ENCODE data around the gene KPNA6.

Gene KPNA6

DNA sequence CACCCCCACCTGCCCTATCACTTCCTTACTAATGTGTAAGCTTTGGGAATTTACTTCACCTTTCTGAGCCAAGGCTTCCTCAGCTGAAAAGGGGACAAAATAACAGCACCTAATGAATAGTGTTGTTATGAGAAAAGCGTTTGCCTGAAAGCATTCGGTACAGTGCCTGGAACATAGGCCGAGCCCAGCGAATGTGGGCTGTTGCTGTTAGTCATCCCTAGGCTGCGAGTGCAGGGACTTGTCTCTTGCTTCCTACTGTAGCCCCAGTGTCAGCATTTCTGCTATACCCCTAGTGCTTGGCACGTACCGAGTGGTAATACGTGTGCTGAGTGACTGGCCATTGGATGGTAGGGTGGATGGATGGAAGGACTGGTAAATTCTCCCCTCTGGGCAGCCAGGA, 16.7 kb upstream of the KPNA6 start:
- TF ChIP-seq, protein P1, sequence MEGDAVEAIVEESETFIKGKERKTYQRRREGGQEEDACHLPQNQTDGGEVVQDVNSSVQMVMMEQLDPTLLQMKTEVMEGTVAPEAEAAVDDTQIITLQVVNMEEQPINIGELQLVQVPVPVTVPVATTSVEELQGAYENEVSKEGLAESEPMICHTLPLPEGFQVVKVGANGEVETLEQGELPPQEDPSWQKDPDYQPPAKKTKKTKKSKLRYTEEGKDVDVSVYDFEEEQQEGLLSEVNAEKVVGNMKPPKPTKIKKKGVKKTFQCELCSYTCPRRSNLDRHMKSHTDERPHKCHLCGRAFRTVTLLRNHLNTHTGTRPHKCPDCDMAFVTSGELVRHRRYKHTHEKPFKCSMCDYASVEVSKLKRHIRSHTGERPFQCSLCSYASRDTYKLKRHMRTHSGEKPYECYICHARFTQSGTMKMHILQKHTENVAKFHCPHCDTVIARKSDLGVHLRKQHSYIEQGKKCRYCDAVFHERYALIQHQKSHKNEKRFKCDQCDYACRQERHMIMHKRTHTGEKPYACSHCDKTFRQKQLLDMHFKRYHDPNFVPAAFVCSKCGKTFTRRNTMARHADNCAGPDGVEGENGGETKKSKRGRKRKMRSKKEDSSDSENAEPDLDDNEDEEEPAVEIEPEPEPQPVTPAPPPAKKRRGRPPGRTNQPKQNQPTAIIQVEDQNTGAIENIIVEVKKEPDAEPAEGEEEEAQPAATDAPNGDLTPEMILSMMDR (IDR thresholded peaks at IDR 0.05; ENCODE audit: borderline replicate concordance, insufficient read depth, low read depth, low read length): no peak
- no peak overlapping the region for H3K4me3 ChIP-seq (ENCODE audit: low read depth, low read length)

DNA sequence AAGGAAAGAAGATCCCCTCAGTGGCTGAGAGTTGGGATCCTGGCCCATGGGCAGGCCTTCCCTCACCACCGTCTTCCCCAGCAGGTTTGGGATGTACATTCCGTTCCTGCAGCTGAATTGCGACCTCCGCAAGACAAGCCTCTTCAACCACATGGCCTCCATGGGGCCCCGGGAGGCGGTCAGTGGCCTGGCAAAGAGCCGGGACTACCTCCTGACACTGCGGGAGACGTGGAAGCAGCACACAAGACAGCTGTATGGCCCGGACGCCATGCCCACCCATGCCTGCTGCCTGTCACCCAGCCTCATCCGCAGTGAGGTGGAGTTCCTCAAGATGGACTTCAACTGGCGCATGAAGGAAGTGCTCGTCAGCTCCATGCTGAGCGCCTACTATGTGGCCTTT, 16.3 kb upstream of the KPNA6 start:
- no peak overlapping the region for H3K4me3 ChIP-seq (ENCODE audit: low read depth, low read length)
- TF ChIP-seq, protein P1 (IDR thresholded peaks at IDR 0.05; ENCODE audit: borderline replicate concordance, insufficient read depth, low read depth, low read length): no peak

DNA sequence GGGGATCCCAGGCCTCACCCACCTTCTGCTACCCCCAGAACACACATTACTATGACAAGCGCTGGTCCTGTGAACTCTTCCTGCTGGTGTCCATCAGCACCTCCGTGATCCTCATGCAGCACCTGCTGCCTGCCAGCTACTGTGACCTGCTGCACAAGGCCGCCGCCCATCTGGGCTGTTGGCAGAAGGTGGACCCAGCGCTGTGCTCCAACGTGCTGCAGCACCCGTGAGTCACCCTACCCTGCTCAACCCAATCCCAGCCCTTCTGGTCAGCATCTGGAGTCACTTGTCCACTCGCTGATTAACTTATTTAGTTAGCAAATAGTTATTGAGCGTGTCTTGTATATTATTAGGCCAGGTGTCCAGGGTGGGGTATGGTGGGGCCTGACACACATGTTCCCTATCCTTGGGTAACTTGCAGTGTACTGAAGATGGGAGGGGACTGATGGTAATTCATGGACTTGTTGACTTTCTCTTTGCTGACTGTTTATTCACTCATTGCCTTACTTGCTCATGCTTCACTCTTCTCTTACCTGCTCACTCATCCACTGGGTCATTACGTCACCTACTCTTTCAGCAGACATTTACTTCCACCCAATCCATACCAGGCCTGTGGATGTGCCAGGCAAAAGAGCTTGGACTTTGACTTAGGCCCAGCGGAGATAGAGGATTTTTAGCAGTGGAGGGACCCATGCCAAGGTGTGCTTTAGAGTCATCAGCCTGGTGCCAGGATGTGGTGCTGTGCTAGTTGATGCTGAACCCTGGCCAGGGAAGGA, 12.9 kb upstream of the KPNA6 start:
- TF ChIP-seq, protein P1 (IDR thresholded peaks at IDR 0.05; ENCODE audit: borderline replicate concordance, insufficient read depth, low read depth, low read length): no peak
- H3K4me3 ChIP-seq (ENCODE audit: low read depth, low read length): no peak overlapping the region

DNA sequence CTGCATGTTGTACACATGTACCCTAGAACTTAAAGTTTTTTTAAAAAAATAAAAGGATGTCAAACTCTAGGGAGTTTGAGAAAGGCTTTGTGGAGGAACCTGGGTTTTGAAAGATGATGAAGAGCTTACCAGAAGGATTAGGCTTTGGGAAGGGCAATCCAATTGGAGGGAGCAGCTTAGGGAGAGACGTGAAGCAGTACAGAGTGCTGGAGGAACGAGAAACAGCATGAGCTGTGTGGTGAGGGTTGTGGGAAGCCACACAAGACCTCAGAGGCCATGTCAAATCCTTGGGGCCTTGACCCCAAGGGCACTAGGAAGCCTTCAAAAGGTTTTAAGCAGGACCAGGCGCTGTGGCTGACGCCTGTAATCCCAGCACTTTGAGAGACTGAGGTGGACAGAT, 8.4 kb upstream of the KPNA6 start:
- no peak overlapping the region for H3K4me3 ChIP-seq (ENCODE audit: low read depth, low read length)
- TF ChIP-seq, protein P1 (IDR thresholded peaks at IDR 0.05; ENCODE audit: borderline replicate concordance, insufficient read depth, low read depth, low read length): no peak

DNA sequence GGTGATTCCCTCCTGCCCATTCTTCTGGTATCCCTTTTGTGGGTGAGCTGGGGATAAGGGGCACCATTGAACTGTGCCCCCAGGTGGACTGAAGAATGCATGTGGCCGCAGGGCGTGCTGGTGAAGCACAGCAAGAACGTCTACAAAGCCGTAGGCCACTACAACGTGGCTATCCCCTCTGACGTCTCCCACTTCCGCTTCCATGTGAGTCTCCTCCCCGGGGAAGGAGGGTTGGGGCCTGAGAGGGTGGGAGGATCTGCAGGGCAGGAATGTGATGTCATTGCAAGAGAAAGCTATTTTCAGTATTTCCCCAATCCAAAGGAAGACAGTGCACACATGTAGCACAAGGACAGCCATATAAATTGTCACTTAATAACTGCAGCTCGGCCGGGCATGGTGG, 7.5 kb upstream of the KPNA6 start:
- TF ChIP-seq, protein P1 (IDR thresholded peaks at IDR 0.05; ENCODE audit: borderline replicate concordance, insufficient read depth, low read depth, low read length): no peak
- H3K4me3 ChIP-seq (ENCODE audit: low read depth, low read length): no peak overlapping the region

DNA sequence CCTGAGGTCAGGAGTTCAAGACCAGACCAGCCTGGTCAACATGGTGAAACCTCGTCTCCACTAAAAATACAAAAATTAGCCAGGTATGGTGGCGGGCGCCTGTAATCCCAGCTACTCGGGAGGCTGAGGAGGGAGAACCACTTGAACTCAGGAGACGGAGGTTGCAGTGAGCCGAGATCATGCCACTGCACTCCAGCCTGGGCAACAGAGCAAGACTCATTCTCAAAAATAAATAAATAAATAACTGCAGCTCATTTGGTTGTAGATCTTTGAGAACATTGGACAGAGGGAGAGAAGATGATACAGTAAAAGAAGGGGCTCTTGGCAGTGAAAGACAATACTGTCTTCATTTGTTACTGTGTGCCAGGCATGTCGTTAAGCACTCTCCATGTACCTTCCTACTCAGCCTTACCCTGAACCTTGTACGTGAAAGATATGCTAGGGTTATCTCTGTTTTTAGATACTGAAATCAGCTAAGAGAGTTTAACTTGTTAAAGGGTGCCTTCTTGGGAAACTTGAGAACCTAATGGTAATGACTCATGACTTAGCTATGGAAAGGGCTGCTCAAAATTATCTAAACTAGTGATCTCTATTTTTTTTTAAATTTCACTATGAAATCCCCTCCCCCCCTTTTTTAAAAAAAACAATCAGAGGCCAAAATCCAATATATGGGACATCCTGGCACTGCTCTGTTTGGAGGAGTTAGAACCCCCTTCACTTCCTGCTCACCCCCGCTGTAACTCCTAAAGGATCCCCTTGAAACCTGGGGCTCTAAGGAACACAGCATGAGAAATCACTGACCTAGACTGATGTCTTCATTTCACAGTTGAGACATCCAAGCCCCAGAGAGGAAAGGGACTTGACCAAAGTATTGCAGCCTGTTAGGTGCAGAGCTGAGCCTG, 6.8 kb upstream of the KPNA6 start:
- no peak overlapping the region for H3K4me3 ChIP-seq (ENCODE audit: low read depth, low read length)
- TF ChIP-seq, protein P1 (IDR thresholded peaks at IDR 0.05; ENCODE audit: borderline replicate concordance, insufficient read depth, low read depth, low read length): no peak
